Vagina (tissue), 2 donors: Measurements from ENCODE around the gene ALOX15B.

ENCODE experiments used
- POLR2A ChIP-seq, 2 donors: fragments of 450-650 bp; IDR thresholded peaks; one replicate each; pipeline ENCODE4 v1.6.1; 2017; ENCODE audit warnings: antibody characterized with exemption in 2 of 2, mild to moderate bottlenecking in 2 of 2, moderate library complexity in 2 of 2
- TF ChIP-seq, protein P1 (sequence below), 3 experiments: fragments of 450-650 bp in 2 of 3; fragments of 200-600 bp in 1 of 3; sonication (generic) in 1 of 3; IDR thresholded peaks; one replicate each; pipeline ENCODE4 v1.5.1; 2017 to 2019; ENCODE audit warnings: antibody characterized with exemption in 3 of 3, mild to moderate bottlenecking in 2 of 3, moderate library complexity in 2 of 3

DNA sequence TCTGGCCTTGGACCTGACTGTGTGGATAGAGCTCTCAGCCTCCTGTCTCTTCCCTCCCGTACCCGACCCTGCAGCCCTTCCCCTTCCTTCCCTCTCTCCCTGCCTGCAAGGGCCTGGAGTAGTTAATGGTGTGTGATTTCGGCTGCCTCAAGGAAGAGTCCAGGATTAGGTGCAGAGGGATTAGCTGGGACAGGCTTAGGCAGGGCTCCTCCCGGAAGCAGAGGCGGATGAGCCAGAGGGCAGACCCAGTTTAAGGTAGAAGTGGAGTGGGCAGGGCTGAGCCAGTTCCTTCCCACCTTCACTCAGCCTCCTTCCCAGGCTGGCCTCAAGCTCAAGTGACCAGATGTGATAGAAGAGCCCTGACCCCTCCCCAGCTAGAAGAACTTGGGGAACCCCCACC lies 19.7 kb upstream of the ALOX15B start:
- TF ChIP-seq POLR2A (IDR thresholded peaks at IDR 0.05), result no peak
- TF ChIP-seq, protein P1, sequence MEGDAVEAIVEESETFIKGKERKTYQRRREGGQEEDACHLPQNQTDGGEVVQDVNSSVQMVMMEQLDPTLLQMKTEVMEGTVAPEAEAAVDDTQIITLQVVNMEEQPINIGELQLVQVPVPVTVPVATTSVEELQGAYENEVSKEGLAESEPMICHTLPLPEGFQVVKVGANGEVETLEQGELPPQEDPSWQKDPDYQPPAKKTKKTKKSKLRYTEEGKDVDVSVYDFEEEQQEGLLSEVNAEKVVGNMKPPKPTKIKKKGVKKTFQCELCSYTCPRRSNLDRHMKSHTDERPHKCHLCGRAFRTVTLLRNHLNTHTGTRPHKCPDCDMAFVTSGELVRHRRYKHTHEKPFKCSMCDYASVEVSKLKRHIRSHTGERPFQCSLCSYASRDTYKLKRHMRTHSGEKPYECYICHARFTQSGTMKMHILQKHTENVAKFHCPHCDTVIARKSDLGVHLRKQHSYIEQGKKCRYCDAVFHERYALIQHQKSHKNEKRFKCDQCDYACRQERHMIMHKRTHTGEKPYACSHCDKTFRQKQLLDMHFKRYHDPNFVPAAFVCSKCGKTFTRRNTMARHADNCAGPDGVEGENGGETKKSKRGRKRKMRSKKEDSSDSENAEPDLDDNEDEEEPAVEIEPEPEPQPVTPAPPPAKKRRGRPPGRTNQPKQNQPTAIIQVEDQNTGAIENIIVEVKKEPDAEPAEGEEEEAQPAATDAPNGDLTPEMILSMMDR (IDR thresholded peaks at IDR 0.05), result no peak
